SW 1271 (cell line): ENCODE results near the gene WSCD2.

Experiments used
- DNase-seq, 2 experiments: peaks; one replicate each; lab custom pipeline; 2025; lab: John Stamatoyannopoulos, UW

WSCD2 gene

DNA sequence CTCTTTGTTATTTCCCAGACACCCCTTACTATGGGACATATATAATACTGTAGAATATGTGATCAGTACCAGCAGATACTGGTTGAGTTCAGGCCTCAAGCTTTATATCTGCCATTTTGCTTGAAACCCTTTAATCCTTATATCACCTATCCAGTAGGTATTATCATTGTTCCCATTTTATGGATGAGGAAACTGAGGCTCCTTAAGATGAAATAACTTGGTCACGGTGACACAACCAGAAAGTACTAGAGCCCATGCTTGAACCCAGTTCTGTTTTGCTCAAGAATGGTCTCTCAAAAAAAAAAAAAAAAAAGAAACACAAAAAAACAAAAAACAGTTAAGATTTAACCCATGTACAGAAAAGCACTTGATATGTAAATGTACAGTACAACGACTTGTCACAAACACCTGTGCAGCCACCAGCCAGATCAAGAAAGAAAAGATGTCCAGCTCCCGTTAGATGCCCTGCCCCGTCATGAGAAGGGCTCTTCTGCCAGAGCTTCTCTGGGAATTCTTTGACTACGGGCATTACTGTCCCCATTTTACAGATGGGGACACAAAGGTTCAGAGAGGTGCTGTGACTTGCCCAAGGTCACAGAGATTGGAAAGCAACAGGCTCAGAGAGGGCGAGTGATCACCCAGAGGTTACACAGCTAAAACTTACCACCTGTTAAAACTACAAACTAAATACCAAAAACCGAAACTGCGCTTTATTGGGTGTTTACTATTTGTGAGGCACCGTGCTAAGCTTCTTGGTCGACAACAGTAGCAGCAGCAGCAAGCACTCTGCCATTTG lies 669 bp upstream of the WSCD2 start:
- DNase-seq: no peak

DNA sequence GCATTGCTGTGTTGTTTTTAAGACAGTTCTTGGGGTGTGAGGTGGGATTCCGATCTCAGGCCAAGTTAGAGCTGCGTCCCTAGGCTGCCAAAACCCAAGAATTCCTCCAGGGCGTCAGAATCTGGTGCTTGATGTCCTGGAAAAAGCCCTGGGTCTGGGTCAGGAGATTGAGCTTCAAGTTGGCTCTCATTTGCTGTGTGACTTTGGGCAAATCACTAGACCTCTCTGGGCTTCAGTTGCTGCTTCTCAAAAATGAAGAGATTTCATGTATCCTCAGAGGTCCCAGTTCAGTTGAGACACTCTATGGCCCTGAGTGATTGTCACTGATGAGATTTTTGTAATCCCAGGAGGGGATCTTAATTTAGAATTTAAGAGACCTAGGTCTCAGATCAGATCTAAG lies 1.9 kb downstream of the WSCD2 start:
- no peak for DNase-seq

DNA sequence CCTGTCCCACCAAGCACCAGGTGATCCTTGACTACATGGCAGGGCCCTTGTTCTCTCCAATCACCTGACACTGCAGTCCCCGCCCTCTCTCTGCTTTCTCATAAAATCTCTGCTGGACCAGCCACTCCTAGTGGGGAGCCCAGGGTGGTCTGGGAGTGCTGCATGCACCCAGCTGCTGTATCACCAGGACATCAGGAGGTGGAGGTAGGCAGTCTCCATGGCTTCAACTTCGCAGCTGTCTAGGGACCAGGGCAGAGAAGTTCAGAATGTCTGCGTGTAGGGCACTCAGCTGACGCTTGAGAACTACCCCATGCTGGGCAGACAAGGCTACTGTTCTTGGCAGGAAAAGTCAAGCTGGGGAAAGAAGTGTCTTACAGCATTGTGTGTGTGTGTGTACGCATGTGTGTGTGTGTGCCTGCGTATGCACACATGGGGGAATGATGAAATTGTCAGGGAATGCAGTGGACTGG lies 2.6 kb downstream of the WSCD2 start:
- DNase-seq: no peak

DNA sequence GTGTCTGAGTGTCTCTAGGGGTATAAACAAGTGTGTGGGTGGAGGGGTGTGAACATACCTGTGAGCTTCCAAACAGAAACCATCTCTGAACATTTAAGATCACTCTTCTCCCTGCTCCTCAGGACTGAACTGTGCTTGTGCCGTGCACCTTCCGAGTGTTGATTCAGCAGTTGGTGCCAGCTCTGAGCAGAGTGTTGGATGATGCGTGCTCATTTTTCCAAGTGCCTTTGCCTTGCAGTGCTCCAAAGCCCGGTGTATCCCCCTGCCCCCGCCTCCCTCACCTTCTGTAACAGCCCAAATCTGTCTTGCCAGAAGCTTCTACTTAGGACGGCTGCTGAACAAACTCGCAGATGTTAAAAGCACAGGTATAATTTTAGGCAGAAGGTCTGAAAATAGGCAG lies 4.4 kb downstream of the WSCD2 start:
- DNase-seq: no peak

DNA sequence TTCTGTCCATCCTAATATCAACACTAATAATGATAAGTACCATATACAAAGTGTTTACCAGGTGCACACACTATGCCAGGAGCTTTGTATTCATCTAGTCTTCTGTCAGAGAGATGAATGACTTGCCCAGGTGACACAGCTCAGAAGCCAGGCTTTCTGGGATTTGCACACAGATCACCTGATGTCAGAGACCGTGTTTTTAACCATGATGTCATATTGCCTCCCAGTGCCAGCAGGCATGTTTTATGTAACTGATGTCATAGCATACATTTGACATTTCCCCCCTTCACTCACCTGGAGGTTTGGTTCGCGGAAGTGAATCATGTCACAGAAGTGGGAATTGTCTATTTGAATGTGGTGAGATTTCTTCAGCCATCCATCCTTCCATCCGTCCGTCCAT lies 5.7 kb downstream of the WSCD2 start:
- DNase-seq: no peak

DNA sequence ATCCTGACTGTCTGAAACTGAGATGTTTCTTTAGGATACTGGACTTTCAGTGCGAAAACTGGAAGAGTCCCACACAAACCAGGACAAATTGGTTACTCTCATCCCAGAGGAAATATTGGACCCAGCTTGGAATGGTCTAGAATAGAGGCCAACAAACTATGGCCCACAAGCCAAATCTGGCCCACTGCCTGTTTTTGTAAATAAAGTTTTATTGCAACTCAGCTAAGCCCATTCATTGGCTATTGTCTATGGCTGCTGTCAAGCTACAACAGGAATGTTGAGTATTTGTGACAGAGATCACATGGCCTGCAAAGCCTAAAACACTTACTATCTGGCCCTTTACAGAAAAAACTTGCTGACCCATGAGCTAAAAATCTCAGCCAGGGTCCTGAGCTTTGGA lies 6.5 kb downstream of the WSCD2 start:
- DNase-seq: no peak

DNA sequence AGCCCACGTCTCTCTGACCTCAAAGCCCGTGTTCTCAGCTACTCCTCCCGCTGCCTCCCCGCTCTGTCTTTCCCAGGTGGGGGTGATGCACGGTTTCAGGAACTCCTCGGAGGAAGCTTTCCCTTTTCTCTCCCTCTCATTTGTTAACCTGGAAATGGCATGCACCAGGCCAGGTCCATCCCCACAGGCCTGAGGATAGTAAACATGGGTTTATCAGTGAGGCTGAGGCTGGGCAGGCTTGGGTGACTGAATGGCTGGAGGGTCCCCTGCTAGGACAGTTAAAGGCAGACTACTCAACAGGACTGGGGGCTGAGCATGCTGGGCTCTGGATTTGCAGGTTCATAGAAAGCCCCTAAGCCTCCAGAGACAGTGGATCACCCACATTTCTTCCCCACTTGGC lies 7.6 kb downstream of the WSCD2 start:
- DNase-seq: no peak

DNA sequence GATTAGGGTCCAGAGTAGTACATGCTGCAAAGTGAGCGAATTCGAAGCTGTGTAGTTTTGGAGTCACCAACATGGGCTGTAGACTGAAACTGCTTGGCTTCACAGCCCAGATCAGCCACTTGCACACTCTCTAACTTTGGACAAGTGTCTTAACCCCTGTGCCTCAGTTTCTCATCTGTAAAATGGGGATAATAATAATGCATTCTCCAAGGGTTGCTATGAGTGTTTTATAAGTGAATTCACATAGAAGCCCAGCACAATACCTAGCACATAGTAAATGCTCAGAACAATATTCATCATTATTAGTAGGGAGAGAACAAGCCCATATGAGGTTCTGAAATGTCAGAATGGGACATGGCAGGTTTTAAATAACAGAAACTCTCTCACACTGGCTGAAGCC lies 10.4 kb downstream of the WSCD2 start:
- no peak for DNase-seq

DNA sequence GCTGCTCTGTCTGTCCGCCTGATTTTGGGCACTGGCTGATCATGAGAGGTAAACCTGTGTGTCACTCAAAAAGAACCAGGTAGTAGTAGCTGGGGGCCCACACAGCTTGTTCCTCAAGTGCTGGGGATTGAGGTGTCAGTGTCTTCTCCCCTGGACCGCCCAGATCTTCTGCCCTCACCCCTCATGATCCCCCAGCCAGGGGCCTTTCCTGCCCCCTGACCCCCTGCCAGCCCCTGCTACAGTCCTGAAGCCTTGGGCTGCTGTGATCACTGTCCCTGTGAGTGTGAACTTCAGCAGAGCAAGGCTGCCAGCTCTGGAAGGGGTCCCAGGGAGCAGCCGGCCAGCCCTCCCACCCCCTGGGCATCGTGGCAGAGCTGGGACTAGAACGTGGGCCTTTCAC lies 11.4 kb downstream of the WSCD2 start:
- no peak for DNase-seq

DNA sequence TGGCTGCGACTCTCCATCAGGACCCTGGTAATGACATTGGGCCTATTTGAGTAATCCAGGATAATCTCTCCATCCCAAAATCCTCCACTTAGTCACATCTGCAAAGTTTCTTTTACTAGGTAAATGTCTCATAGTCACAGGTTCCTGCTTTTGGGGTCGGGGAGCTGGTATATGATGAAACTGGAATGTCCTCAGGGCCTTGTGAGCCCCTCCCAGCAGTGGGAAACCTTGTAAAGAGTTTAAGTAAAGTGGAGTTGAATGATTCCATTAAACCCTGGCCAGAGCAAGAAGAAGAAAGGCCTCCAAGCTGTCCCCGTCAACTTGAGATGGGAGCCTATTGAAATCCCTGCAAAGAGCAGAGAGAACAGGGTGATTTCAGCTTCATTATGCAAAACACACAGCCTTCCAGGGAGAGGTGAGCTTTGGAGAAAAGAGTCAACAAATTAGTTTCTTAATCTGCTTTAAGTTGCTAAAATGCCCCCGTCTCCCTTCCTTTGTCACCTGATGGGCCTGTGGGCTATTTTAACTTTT lies 12.6 kb downstream of the WSCD2 start:
- no peak for DNase-seq

DNA sequence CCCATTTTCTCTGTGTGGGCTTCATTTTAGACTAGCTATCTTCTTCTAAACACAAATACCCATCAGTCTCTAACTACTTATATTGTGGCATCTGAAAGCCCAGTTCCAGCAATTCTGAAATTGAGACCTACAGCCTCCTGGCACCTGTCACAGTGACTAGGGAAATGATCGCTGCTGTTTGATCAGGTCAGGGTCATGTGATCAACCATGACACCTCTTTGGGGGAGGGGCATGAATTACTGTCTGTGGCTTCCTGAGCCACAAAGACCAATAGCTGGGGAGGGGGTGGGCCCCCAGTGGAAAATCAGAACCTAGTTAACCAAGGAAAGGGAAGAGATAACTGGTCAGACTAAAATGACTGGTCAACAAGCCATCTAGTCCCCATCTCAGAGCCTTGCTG lies 14.1 kb downstream of the WSCD2 start:
- no peak for DNase-seq

DNA sequence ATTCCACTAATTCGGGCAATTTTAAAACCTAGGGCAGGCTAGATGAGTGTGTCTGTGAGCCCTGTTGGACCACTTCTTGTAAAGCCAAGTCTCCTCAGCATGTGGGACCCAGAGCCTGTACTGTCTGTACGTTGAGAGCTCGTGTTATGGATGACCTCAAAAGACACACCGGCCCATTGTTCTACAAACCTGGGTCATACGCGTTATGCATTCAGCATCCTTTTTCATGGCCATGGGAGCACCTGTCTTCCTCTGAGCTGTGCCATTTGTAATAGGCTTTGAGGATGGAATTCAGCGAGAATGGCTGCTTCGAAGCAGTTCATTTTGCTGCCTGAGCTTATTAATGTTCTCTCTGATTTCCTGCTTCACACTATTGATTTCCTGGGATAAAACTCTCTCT lies 15.0 kb downstream of the WSCD2 start:
- DNase-seq: no peak

DNA sequence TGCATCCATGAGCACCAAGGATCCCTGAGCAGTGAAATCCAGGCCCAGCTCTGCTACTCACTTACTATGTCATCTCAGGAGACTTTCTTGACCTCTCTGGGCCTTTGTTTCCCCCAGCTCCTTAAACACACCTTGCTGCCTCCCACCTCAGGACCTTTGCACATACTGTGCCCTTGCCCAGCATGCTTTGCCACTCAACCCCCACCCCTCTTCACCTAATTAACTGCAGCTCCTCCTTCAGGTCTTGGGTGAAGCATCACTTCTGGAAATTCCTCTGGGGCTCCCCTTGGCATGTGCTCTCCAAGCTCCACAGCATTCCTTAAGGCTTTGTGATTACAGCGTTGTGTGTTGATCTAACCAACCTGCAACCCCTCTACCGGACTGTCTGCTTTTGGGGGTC lies 15.9 kb downstream of the WSCD2 start:
- DNase-seq: no peak

DNA sequence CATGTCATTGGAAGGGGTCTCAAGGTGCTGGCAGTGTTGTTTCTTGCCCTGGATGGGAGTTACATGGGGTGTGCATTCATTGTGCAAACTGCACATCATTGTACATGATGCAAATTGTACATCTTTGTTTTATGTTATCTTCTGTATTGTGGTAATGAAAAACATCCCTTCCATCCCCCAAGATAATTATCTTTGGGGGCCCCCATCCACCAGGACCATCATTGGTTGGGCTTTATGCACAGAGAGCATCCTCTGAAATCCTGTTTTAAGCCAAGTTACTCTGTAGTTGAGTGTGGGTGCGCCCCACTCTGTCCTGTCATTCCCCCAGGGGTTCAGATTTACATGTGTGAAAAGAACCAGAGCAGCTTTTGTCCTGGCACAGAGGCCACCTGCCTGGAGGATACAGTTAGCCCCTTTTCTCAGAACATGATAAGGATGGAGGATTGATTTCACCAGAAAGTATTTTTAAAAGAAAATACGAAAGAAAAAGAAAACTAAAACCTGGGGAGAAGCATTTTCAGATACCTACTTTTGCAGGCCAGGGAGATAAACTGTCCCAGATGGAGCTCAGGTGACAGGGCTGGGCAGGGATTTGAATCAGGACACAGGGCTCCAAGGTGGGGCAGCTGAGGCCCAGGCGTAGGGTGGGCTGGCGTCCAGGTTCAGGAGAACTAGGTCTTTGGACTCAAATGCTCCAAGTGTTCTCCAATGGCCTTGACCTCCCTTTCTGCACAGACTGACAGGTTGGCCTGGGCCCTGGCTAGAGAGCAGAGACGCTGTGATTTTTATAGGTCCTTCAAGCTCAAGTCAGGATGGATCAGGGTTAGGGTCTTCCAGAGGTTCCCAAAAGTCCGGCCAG lies 17.2 kb downstream of the WSCD2 start:
- no peak for DNase-seq

DNA sequence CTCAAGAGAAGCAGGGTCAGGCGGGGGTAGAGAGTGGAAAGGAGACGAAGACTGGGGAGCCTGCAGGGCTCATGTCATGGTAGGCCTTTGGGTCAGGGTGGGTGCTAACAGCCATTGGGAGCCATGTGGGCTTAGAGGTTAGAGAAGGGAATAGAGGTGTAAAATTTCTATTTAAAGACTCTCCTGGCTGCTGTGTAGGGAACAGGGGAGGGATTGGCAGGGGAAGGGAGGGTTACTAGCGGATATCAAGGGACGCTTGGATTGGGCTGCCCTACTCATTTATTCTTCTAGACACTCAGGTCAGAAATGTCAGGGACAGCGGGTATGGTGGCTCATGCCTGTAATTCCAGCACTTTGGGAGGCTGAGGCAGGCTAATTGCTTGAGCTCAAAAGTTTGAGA lies 18.2 kb downstream of the WSCD2 start:
- no peak for DNase-seq

DNA sequence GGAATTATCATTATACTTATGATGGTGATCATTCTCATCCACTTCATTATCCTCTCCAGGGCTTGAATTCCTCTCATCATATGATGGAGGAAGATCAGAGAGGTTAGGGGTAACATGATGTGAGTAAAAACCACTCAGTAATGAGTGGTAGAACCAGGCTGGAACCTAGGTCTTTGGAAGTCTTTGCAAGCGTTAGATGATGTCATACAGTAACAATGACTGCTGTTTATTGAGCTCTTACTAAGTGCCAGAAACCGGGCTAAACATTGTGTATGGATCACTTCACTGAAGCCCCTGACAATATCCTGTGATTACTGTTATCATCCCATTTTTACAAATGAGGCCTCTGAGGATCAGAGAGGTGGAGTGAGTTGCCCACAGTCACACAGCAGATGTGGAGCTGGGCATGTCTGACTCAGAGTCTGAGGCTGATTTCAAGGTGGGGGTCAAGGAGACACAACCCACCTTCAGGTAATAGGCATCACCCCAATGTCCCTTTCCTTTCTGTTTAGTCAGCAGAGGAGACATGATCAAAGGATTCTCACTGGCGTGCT lies 19.5 kb downstream of the WSCD2 start:
- DNase-seq: no peak

DNA sequence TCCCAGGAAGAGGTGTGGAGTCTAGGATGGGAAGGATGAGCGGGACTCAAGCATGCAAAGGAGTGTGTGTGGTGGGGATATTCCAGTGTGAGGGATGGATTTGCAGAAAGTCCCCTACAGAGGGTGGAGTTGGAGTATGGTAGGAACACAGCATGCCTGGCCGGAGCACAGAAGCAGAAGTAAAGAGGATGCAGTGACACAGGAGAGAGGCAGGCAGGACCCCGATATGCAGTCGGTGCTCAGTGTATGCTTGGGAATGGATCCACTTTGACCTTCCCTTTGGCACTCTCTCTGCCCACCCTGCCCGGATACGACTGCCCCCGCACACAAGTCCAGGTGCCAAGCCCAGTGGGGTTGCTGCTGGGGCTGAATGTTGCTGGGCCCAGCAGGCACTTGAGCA lies 21.3 kb downstream of the WSCD2 start:
- DNase-seq: no peak

DNA sequence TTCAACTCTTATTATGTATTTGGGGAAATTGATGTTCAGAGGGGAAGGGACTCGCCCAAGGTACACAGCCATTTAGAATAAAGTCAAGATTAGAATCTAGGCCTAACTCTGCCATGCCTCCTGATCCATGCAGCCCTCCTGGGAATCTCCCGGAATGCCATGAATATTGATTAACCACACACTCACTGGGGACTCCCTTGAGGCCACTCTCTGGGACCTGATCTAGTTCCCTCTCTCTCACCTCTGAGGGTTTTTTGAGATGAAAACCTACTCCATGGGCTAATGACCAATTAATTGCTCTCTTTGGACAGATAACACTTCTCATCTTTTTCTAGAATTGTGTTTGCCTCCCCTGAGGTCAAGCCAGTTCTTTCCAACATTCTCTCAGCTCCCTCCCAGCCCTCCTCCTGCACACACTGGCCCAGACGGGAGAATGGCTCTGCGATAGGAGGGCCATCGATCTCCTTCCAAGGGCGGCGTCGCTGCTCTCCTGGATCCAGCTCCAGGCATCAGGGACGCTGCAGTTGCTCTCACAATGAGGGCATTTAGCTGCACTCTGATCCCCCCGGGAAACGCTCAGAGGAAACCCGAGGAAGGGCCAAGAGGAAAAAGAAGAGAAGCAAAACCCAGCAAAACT lies 22.6 kb downstream of the WSCD2 start:
- no peak for DNase-seq

DNA sequence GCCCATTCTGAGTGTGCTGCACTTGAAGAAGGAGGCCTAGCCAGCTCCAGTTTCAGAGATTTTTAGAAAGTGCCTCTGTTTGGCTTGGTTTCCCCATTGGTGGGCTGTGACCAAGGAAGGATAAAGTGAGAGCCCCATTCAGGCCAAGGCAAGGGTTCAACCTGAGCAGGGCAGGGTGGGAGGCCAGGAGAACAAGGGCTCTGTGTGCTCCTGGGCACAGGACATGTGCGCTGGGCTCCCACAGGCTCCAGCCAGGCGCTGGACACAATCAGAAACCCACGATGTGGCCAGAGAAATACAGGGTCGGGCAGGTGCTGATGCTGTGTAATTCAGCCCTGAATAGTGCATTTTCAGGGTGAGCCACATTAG lies 23.1 kb downstream of the WSCD2 start:
- no peak for DNase-seq

DNA sequence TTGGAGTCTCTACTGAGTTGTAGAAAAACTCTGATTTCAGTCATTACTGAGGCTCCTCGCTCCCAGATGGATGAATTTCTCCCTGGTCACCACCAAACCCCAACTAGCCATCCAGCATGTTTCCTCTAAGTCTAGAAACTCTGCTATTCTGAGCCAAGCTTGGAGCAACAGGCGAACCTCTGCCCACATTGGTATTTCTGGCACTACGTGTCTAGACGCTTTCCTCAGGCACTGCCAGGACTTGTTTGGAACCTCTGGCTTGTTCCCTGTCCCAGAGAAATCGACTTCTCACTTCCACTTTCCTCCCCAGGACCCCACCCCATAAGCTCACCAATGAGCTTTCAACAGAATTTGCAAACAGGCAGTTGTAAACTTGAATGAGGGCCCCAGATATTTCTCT lies 27.6 kb downstream of the WSCD2 start:
- DNase-seq: no peak

DNA sequence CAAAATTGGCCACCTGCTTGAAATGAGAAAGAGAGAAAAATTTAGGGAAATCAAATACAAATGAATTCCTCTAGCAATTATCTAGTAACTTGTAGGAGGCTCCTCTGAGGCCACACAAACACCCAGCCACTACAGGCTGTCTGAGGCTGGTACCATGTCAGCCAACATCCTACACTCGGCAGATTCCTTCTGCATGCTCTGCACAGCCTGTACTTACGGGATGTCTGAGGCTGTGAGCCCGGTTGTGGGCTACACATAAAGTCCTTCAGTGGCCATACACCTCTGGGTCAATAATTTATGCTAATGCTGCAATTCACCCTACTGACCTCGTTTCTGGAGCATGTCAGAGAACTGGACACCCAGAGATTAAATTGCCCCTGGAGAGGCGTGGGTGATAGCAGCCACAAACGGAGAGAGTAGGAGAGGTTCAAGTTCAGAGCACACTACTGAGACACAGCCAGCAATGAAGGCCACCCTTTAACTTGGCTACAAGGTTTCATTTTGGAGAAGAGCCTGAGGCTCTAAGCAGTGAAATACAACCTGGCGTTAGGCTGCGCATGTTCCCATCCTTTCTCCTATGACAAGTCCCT lies 28.9 kb downstream of the WSCD2 start:
- DNase-seq: no peak

DNA sequence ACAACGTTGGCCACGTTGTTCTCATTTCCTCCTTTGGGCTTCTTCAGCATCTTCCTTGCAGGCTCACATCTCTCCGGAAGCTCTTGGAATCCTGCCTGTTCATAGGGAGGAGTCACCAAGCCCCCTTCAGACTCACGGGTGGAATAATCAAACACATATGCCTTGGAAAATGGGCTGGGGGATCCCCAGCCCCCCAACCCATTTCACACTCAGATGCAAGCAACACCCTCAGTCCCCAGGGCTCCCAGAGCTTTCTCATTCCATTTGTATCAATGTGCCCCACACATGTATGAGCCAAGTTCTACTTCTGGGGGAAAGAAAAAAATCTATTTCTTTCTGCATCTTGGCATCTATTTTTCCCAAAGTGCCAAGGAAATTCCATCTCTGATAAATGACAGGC lies 33.1 kb downstream of the WSCD2 start:
- DNase-seq: no peak
